Measurements from ENCODE around the gene VPS37D. TPM values are rescaled to one million over a fixed set of nuclear protein-coding genes. Genes with fewer than 3 reads are reported as not detected.
"Not testable (repeated sequence)": the region's sequence is repeated elsewhere in the genome, so short reads cannot be mapped to it uniquely, and the experiment has no call there.

Gene VPS37D
- total RNA-seq, 4 donors from 2014 or later: 1.1 to 6.3 (median 5.0) TPM; not detected in 1

- Histone ChIP-seq H3K27me3 (no peaks in the 10 kb centered on the region), H3K4me3 (no peak overlapping the region), H3K36me3 (no peaks in the 10 kb centered on the region), H3K4me1 (no peaks in the 10 kb centered on the region), H3K27ac (no peak overlapping the region), H3K9me3 (no peaks in the 10 kb centered on the region)
- no peak for TF ChIP-seq CTCF (IDR thresholded peaks at IDR 0.05)
- TF ChIP-seq POLR2A (IDR thresholded peaks at IDR 0.05): no peak
- DNase-seq: no peak
These were observed 7.6 kb upstream of the VPS37D start for GRCh38 chr7:73659983-73660382.

GRCh38 chr7:73660594-73660993 lies 7.0 kb upstream of the VPS37D start:
- not testable (repeated sequence) for H3K36me3 ChIP-seq, DNase-seq, H3K9me3 ChIP-seq, H3K4me3 ChIP-seq, H3K4me1 ChIP-seq, H3K27ac ChIP-seq, H3K27me3 ChIP-seq

DNA sequence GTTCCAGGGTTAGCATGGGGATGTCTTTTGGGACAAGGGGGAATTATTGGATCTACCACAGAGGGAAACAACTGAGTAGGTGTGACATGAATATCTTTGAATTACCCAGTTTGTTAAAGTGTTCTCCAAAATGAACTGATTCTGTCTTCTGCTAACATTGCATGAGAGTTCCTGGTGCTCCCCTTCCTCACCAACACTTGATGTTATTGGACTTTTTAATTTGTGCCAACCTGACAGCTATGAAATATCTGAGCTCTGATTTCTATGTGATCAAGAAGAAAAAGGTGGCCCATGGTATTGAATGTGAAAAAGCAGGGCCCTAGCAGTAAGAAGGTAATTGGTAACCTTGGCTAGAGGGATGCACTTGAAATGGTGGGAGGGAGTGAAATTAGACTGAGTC lies 4.6 kb upstream of the VPS37D start:
- TF ChIP-seq POLR2A (IDR thresholded peaks at IDR 0.05) (no peak), CTCF (IDR thresholded peaks at IDR 0.05) (no peak)
- Histone ChIP-seq H3K9me3 (no peaks in the 10 kb centered on the region), H3K27me3 (no peaks in the 10 kb centered on the region), H3K4me1 (peaks cover 0 to 6% (median under 1%) of the 10 kb centered on the region in 4 donors), H3K27ac (no peak overlapping the region), H3K36me3 (no peaks in the 10 kb centered on the region), H3K4me3 (no peak overlapping the region)
- no peak for DNase-seq

DNA sequence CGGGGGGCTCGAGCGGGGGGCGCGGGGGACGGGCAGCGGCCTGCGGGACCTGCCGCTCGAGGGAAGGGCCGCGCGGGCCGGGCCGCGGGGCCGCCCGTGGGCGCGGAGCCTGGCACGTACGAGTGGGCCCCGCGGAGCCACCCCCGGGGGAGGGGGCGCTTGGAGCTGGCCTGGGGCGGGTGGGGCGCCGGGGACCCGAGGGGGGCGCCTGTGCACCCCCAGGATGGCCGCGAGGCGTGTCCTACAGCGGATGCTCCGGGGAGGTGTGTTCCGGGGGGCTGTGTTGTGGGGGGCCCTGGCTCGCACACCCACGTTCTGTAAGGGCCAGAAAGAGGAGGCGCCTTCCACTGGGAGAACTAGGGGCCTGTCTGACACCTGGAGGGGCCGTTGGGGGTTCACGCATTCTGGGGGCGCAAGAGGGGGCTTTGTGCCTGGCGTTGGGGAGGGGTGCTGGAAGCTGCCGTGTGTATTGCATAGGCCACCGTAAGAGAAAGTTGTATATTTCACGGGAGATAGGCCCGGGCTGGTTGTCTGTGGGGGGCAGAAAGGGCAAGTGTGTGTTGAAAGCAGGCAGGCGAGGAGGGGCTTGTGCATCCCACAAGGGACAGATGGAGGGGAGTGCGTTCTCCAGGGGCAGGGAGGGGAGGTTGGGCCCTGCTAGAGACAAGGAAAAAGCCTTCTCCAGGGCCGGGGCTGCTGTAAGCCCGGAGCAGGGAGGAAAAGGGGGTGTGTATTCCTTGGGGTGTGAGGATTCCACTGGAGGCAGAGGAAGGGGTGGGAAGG lies 663 bp downstream of the VPS37D start:
- TF ChIP-seq POLR2A (IDR thresholded peaks at IDR 0.05) (no peak), CTCF (IDR thresholded peaks at IDR 0.05) (no peak)
- Histone ChIP-seq H3K4me1 (peaks cover 0 to 19% (median 5%) of the 10 kb centered on the region in 4 donors), H3K9me3 (no peaks in the 10 kb centered on the region), H3K27me3 (no peaks in the 10 kb centered on the region), H3K36me3 (no peaks in the 10 kb centered on the region), H3K4me3 (peak overlapping the region; percentile 40 to 93 (median 65)), H3K27ac (peak overlapping the region in 2 of 4 donors; percentile 31 to 62)
- DNase-seq: no peak

DNA sequence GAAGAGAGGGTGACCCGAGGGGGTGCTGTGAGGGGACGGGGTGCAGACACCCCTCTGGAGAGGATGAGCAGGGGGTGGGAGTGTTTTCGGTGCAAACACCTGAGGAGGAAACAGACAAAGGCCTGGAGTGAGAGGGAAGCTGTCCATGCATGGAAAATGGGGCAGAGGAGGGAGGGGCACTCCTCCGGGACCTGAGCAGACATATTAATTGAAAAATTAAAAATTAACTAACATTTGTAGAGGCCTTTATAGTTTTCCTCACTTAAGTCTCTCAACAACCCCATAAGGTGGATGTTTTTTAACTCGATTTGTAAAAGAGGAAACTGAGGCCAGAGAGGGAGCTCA lies 1.2 kb downstream of the VPS37D start:
- TF ChIP-seq CTCF (IDR thresholded peaks at IDR 0.05): no peak
- no peak for TF ChIP-seq POLR2A (IDR thresholded peaks at IDR 0.05)
- Histone ChIP-seq H3K27ac (no peak overlapping the region), H3K4me1 (peaks cover 0 to 19% (median 5%) of the 10 kb centered on the region in 4 donors), H3K4me3 (peak overlapping the region in 2 of 4 donors; percentile 63 to 93), H3K36me3 (no peaks in the 10 kb centered on the region), H3K27me3 (no peaks in the 10 kb centered on the region), H3K9me3 (no peaks in the 10 kb centered on the region)
- DNase-seq: no peak

DNA sequence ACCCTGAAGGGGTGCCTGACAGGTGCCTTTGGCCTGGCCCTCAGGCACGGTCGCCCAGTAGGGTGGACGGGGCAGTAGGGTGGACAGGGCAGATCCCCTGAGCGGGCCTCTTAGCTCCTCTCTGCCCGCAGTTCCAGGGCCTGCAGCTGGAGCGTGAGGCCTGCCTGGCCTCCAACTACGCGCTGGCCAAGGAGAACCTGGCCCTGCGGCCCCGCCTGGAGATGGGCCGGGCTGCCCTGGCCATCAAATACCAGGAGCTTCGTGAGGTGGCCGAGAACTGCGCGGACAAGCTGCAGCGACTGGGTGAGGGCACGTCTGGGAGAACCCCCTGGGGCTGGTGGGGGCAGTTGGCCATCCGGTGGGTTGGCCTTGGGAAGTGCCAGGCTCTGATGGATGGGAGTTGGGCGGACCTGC lies 1.7 kb downstream of the VPS37D start:
- Histone ChIP-seq H3K4me3 (no peak overlapping the region), H3K27ac (no peak overlapping the region), H3K4me1 (peaks cover 0 to 19% (median 5%) of the 10 kb centered on the region in 4 donors), H3K36me3 (no peaks in the 10 kb centered on the region), H3K27me3 (no peaks in the 10 kb centered on the region), H3K9me3 (no peaks in the 10 kb centered on the region)
- no peak for TF ChIP-seq POLR2A (IDR thresholded peaks at IDR 0.05)
- TF ChIP-seq CTCF (IDR thresholded peaks at IDR 0.05): no peak
- no peak for DNase-seq
